Measurements from ENCODE around the gene PPIG. TPM values are rescaled to one million over a fixed set of nuclear protein-coding genes. Genes with fewer than 3 reads are reported as not detected.

The PPIG gene
- total RNA-seq, 1 experiment from 2014 or later: 46.5 TPM

- ChIA-PET CTCF (no interaction called here), POLR2A (no interaction called here)
- H3K27me3 ChIP-seq (ENCODE audit: control insufficient read depth, insufficient read depth, low read length): no peaks in the 10 kb centered on the region
- H3K36me3 ChIP-seq (ENCODE audit: control insufficient read depth, insufficient read depth, low read length): no peaks in the 10 kb centered on the region
- no TSS peak for BruUV-seq (replicated peaks)
- ATAC-seq (no peak), DNase-seq (ENCODE audit: low read depth, low spot score) (no peak)
- intact Hi-C loops (cut with micrococcal nuclease; ENCODE audit: unreplicated experiment) (no loop called here), in situ Hi-C loops (cut with HindIII; ENCODE audit: low pct_unique_long_range_greater_than_20kb, low sequenced_read_pairs) (no loop called here)
- H3K9me3 ChIP-seq (ENCODE audit: control insufficient read depth, insufficient read depth, low read depth, low read length): peaks cover 3% of the 10 kb centered on the region; the same call in 1 of the 2 replicates
- H3K27ac ChIP-seq (ENCODE audit: low read length): no peak overlapping the region
- H3K4me3 ChIP-seq (ENCODE audit: low read depth in 2 of 2, low read length in 2 of 2): no peak overlapping the region
- no peak for TF ChIP-seq REST (IDR thresholded peaks at IDR 0.05; ENCODE audit: insufficient read depth in 1 of 2, low read depth in 2 of 2, low read length in 1 of 2)
- TF ChIP-seq POLR2AphosphoS5 (IDR thresholded peaks at IDR 0.05; ENCODE audit: low read depth, low read length): no peak
- no peak for TF ChIP-seq CTCF (IDR thresholded peaks at IDR 0.05)
- TF ChIP-seq TCF7L2 (IDR thresholded peaks at IDR 0.05; ENCODE audit: low read depth, low read length): no peak
- no peak for TF ChIP-seq SIN3A (IDR thresholded peaks at IDR 0.05; ENCODE audit: borderline replicate concordance, insufficient read depth, low read depth, low read length)
- H3K4me1 ChIP-seq (ENCODE audit: control insufficient read depth, insufficient read depth, low read length): no peaks in the 10 kb centered on the region
Observed at GRCh38 chr2:169676850-169677249, 92.7 kb downstream of the PPIG start.

- peaks cover 3% of the 10 kb centered on the region; the same call in 1 of the 2 replicates for H3K9me3 ChIP-seq (ENCODE audit: control insufficient read depth, insufficient read depth, low read depth, low read length)
- no peak for ATAC-seq
- intact Hi-C loops (cut with micrococcal nuclease; ENCODE audit: unreplicated experiment): no loop called here
- in situ Hi-C loops (cut with HindIII; ENCODE audit: low pct_unique_long_range_greater_than_20kb, low sequenced_read_pairs): no loop called here
- H3K4me1 ChIP-seq (ENCODE audit: control insufficient read depth, insufficient read depth, low read length): no peaks in the 10 kb centered on the region
- no peak overlapping the region for H3K27ac ChIP-seq (ENCODE audit: low read length)
- BruUV-seq (replicated peaks): no TSS peak
- H3K4me3 ChIP-seq (ENCODE audit: low read depth in 2 of 2, low read length in 2 of 2): no peak overlapping the region
- CTCF ChIA-PET: no interaction called here
- DNase-seq (ENCODE audit: low read depth, low spot score): no peak
- no peaks in the 10 kb centered on the region for H3K27me3 ChIP-seq (ENCODE audit: control insufficient read depth, insufficient read depth, low read length)
- H3K36me3 ChIP-seq (ENCODE audit: control insufficient read depth, insufficient read depth, low read length): no peaks in the 10 kb centered on the region
- POLR2A ChIA-PET: interaction anchor here (1.0 kb wide), 1 partner anchor 161 kb away, joined by 3 read pairs; no protein-coding TSS in a partner anchor
- no peak for TF ChIP-seq POLR2AphosphoS5 (IDR thresholded peaks at IDR 0.05; ENCODE audit: low read depth, low read length)
- no peak for TF ChIP-seq REST (IDR thresholded peaks at IDR 0.05; ENCODE audit: insufficient read depth in 1 of 2, low read depth in 2 of 2, low read length in 1 of 2)
- TF ChIP-seq CTCF (IDR thresholded peaks at IDR 0.05): no peak
- TF ChIP-seq SIN3A (IDR thresholded peaks at IDR 0.05; ENCODE audit: borderline replicate concordance, insufficient read depth, low read depth, low read length): no peak
- no peak for TF ChIP-seq TCF7L2 (IDR thresholded peaks at IDR 0.05; ENCODE audit: low read depth, low read length)
Observed at GRCh38 chr2:169683054-169683424, 98.9 kb downstream of the PPIG start.

All from Panc1 (cell line).